CD4-positive, alpha-beta T cell (primary cell): ENCODE measurements around the gene ACHE. TPM values are rescaled to one million over a fixed set of nuclear protein-coding genes. Genes with fewer than 3 reads are reported as not detected.

Experiments used
- ATAC-seq: fragments of 200-7000 bp; cut with Tn5 transposase; one replicate; pipeline ENCODE4 v1.10.0; 2022; ENCODE audit warnings: mild to moderate bottlenecking; ENCODE audit not compliant: poor library complexity
- CTCF ChIA-PET: fragments of 350-600 bp; sonication (Branson Sonifier 250); formaldehyde crosslinking; loops from one replicate; lab custom pipeline; 2021; ENCODE audit warnings: antibody characterized with exemption, inconsistent platforms; lab: Charles Lee
- POLR2A ChIA-PET: fragments of 350-600 bp; sonication (Branson Sonifier 250); formaldehyde crosslinking; loops from one replicate; lab custom pipeline; 2021; ENCODE audit warnings: antibody characterized with exemption, inconsistent platforms; lab: Charles Lee
- DNase-seq, 14 experiments: peaks; one replicate each; pipeline ENCODE4 v3.0.0-alpha.2; 2013 to 2020; ENCODE audit warnings: mixed read lengths in 2 of 14
- H3K27ac ChIP-seq, 2 donors: one replicate each; pipeline versions ENCODE4 v1.5.1 to v1.7.0; 2013; ENCODE audit warnings: low read length in 2 of 2, low read depth in 1 of 2, mild to moderate bottlenecking in 1 of 2
- H3K27me3 ChIP-seq, 2 experiments: 1 replicate in 1 of 2; 2 replicates in 1 of 2; pipeline versions ENCODE4 v1.6.1 to v1.7.0; 2013; ENCODE audit warnings: low read length in 2 of 2, control low read depth in 1 of 2, mild to moderate bottlenecking in 1 of 2, moderate library complexity in 1 of 2; ENCODE audit not compliant: insufficient read depth in 2 of 2, control insufficient read depth in 1 of 2
- H3K36me3 ChIP-seq: one replicate; pipeline ENCODE4 v1.6.1; 2013; ENCODE audit warnings: low read length, control low read depth; ENCODE audit not compliant: insufficient read depth
- H3K4me1 ChIP-seq: one replicate; pipeline ENCODE4 v1.6.1; 2013; ENCODE audit warnings: low read length, control low read depth; ENCODE audit not compliant: insufficient read depth
- H3K4me3 ChIP-seq: one replicate; pipeline ENCODE4 v1.5.1; 2013; ENCODE audit warnings: mild to moderate bottlenecking, low read length, moderate library complexity
- H3K9me3 ChIP-seq, 2 experiments: 1 replicate in 1 of 2; 2 replicates in 1 of 2; pipeline versions ENCODE4 v1.6.1 to v1.7.0; 2013; ENCODE audit warnings: low read length in 2 of 2, mild to moderate bottlenecking in 2 of 2, control low read depth in 1 of 2, moderate library complexity in 1 of 2; ENCODE audit not compliant: control insufficient read depth in 1 of 2, insufficient read depth in 1 of 2
- H3K27ac Mint-ChIP-seq: one replicate; pipeline ENCODE4 v1.8.0; 2020; ENCODE audit warnings: mixed read lengths
- H3K27me3 Mint-ChIP-seq: one replicate; pipeline ENCODE4 v1.8.0; 2021; ENCODE audit warnings: mixed read lengths
- H3K36me3 Mint-ChIP-seq: one replicate; pipeline ENCODE4 v1.8.0; 2021; ENCODE audit warnings: low read depth, mixed read lengths
- H3K4me1 Mint-ChIP-seq: one replicate; pipeline ENCODE4 v1.8.0; 2021; ENCODE audit warnings: low read depth, mixed read lengths
- H3K4me3 Mint-ChIP-seq: one replicate; pipeline ENCODE4 v1.8.0; 2020; ENCODE audit warnings: mild to moderate bottlenecking, mixed read lengths
- H3K9me3 Mint-ChIP-seq: one replicate; pipeline ENCODE4 v1.8.0; 2020; ENCODE audit warnings: mixed read lengths
- intact Hi-C, 2 experiments: fragments of 100-400 bp; cut with DNase I in 1 of 2; cut with micrococcal nuclease in 1 of 2; formaldehyde crosslinking; loops; one replicate each; pipeline versions ENCODE4 v1.15.1 to v1.9.0; 2023 to 2025; cut with DNase I, micrococcal nuclease
- total RNA-seq, 174 experiments: library from RNA in 2 of 174; stranded (reverse) in 2 of 174; gene quantifications; one replicate each; pipeline ENCODE4 v1.2.3 and lab custom pipeline; 2021 to 2026
- TF ChIP-seq, protein P1 (sequence below): fragments of 200-600 bp; IDR thresholded peaks from one replicate; pipeline ENCODE4 v1.8.0; 2022; ENCODE audit warnings: antibody characterized with exemption, mild to moderate bottlenecking

ACHE gene
- total RNA-seq, 2 experiments from 2014 or later = 0.14 to 0.22 TPM

GRCh38 chr7:100882785-100883526, 12.7 kb downstream of the ACHE start:
- no peak overlapping the region for H3K27ac ChIP-seq
- peaks cover 50% of the 10 kb centered on the region for H3K4me1 ChIP-seq
- ChIA-PET POLR2A (no interaction called here), CTCF (no interaction called here)
- DNase-seq (no peak), ATAC-seq (no peak)
- Mint-ChIP-seq H3K4me3 (no peak overlapping the region), H3K4me1 (peaks cover 63% of the 10 kb centered on the region), H3K36me3 (peaks cover 99% of the 10 kb centered on the region), H3K9me3 (no peaks in the 10 kb centered on the region), H3K27me3 (no peaks in the 10 kb centered on the region), H3K27ac (peak overlapping the region; percentile 75)
- intact Hi-C loops = no loop called here
- H3K36me3 ChIP-seq = peaks cover 81% of the 10 kb centered on the region
- H3K9me3 ChIP-seq = peaks cover 0 to 10% of the 10 kb centered on the region in 2 experiments
- H3K27me3 ChIP-seq = no peaks in the 10 kb centered on the region
- TF ChIP-seq, protein P1, sequence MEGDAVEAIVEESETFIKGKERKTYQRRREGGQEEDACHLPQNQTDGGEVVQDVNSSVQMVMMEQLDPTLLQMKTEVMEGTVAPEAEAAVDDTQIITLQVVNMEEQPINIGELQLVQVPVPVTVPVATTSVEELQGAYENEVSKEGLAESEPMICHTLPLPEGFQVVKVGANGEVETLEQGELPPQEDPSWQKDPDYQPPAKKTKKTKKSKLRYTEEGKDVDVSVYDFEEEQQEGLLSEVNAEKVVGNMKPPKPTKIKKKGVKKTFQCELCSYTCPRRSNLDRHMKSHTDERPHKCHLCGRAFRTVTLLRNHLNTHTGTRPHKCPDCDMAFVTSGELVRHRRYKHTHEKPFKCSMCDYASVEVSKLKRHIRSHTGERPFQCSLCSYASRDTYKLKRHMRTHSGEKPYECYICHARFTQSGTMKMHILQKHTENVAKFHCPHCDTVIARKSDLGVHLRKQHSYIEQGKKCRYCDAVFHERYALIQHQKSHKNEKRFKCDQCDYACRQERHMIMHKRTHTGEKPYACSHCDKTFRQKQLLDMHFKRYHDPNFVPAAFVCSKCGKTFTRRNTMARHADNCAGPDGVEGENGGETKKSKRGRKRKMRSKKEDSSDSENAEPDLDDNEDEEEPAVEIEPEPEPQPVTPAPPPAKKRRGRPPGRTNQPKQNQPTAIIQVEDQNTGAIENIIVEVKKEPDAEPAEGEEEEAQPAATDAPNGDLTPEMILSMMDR = no peak
- no peak overlapping the region for H3K4me3 ChIP-seq

- no peak overlapping the region for H3K27ac ChIP-seq
- Mint-ChIP-seq H3K27me3 (no peaks in the 10 kb centered on the region), H3K36me3 (peaks cover 96% of the 10 kb centered on the region), H3K9me3 (no peaks in the 10 kb centered on the region), H3K27ac (no peak overlapping the region), H3K4me3 (no peak overlapping the region), H3K4me1 (peaks cover 59% of the 10 kb centered on the region)
- H3K4me3 ChIP-seq = no peak overlapping the region
- peaks cover 76% of the 10 kb centered on the region for H3K36me3 ChIP-seq
- TF ChIP-seq, protein P1 = no peak
- H3K27me3 ChIP-seq = no peaks in the 10 kb centered on the region
- ChIA-PET POLR2A (no interaction called here), CTCF (no interaction called here)
- peaks cover 48% of the 10 kb centered on the region for H3K4me1 ChIP-seq
- peaks cover 0 to 7% of the 10 kb centered on the region in 2 experiments for H3K9me3 ChIP-seq
- no peak for ATAC-seq
- intact Hi-C loops = no loop called here
- no peak for DNase-seq
Measured at GRCh38 chr7:100882201-100882600, 13.5 kb downstream of the ACHE start.

DNA sequence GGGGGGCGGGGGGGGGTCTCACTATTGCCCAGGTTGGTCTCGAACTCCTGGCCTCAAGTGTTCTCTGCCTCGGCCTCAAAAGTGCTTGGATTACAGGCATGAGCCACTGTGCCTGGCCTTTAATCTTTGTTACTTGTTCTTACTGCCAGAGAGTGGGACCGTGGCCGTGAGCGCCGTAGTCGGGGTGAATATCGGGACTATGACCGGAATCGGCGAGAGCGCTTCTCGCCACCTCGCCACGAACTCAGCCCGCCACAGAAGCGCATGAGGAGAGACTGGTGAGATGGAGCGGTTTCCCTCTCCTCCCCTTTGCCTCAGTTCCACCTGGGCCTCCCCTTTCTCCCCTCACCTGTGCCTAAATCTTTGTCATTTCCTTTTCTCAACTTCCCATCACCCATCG, 14.6 kb downstream of the ACHE start:
- Mint-ChIP-seq H3K27me3 (no peaks in the 10 kb centered on the region), H3K27ac (peak overlapping the region; percentile 17), H3K4me1 (peaks cover 58% of the 10 kb centered on the region), H3K9me3 (no peaks in the 10 kb centered on the region), H3K4me3 (peak overlapping the region; percentile 48), H3K36me3 (peaks cover 92% of the 10 kb centered on the region)
- DNase-seq (no peak), ATAC-seq (no peak)
- ChIA-PET CTCF (no interaction called here), POLR2A (no interaction called here)
- intact Hi-C loops = no loop called here
- TF ChIP-seq, protein P1 = no peak
- Histone ChIP-seq H3K27me3 (no peaks in the 10 kb centered on the region), H3K9me3 (no peaks in the 10 kb centered on the region), H3K4me1 (peaks cover 49% of the 10 kb centered on the region), H3K4me3 (no peak overlapping the region), H3K27ac (no peak overlapping the region), H3K36me3 (peaks cover 72% of the 10 kb centered on the region)
